H1 (cell line): Measurements from ENCODE around the gene PRKAR1B. TPM values are rescaled to one million over a fixed set of nuclear protein-coding genes. Genes with fewer than 3 reads are reported as not detected.

Experiments
- CEBPB ChIP-seq: IDR thresholded peaks from 2 replicates; pipeline ENCODE4 v1.6.1; 2012; ENCODE audit warnings: low read depth, low read length
- CHD1 ChIP-seq: IDR thresholded peaks from 2 replicates; pipeline ENCODE4 v1.6.1; 2012; ENCODE audit warnings: low read depth, low read length, improper control_type of control experiment
- CTCF ChIP-seq, 3 experiments: IDR thresholded peaks; 1 replicate in 2 of 3; 2 replicates in 1 of 3; pipeline versions ENCODE4 v1.5.1 to v1.6.1; 2011; ENCODE audit warnings: low read length in 3 of 3, mild to moderate bottlenecking in 3 of 3, inconsistent platforms in 2 of 3, low read depth in 1 of 3, moderate library complexity in 1 of 3; ENCODE audit not compliant: insufficient read depth in 1 of 3; ENCODE audit errors: control extremely low read depth in 1 of 3
- EP300 ChIP-seq, 2 experiments: IDR thresholded peaks; 1 replicate in 1 of 2; 2 replicates in 1 of 2; pipeline ENCODE4 v1.6.1; 2011 to 2012; ENCODE audit warnings: low read depth in 2 of 2, low read length in 2 of 2, mild to moderate bottlenecking in 2 of 2, borderline replicate concordance in 1 of 2, inconsistent platforms in 1 of 2, moderate library complexity in 1 of 2
- SP2 ChIP-seq: IDR thresholded peaks from 2 replicates; pipeline ENCODE4 v1.6.1; 2012; ENCODE audit warnings: mild to moderate bottlenecking, low read length, inconsistent platforms
- polyA plus RNA-seq, 7 experiments: library from polyadenylated mRNA; depleted of rRNA in 3 of 7; stranded (reverse) in 5 of 7; unstranded in 2 of 7; fragments of >200 nt in 5 of 7; fragments of 200-250 nt in 2 of 7; gene quantifications; 1 replicate in 5 of 7; 2 replicates in 1 of 7; 4 replicates in 1 of 7; pipeline versions ENCODE4 v1.2.1 to v1.2.3, GENCODE V29; 2011 to 2013; ENCODE audit warnings: missing spikeins in 2 of 7, mixed read lengths in 2 of 7
- total RNA-seq: library from RNA; stranded (reverse); fragmentation: NEBNext Ultra II Directional; extraction: Animal tissue kit (Norgen Biotek cat#: 25700); gene quantifications from 2 replicates; pipeline ENCODE4 v1.2.1, GENCODE V29; 2021

The PRKAR1B gene
- total and polyA plus RNA-seq, 2 of the 8 experiments (the other 6 are each of a cell fraction or from before 2014, with no cell fraction given) = 12.3 to 55.7 TPM

DNA sequence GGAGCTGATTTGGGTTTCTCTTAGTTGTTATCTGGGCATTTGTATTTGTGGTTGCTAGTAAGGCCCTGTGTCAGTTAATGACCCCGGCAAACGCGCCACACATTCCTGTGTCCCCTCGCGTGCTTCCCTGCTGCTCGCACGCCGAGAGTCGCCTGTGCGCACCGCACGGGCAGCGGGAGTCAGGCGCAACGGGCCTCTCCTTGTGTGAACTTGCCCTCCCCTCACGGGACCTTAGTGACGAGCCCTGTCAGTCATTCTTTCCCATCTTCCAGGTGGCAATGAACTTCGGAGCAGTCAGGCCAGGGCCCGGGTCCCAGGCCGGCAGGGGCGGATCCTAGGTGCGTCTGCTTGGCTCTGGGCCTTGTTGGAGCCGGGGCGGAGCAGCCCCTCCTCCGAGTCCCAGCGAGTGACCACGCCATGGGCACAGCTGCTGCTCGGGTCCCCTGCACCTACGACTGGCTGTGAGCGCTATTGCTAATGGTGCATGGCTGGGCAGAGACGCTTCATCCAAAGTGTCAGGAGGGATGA is 12.4 kb upstream of the PRKAR1B start (continued):
- TF ChIP-seq CEBPB = no peak
- no peak for TF ChIP-seq EP300 (IDR thresholded peaks at IDR 0.05; ENCODE audit: borderline replicate concordance in 1 of 2, low read depth in 2 of 2, low read length in 2 of 2)
- no peak for TF ChIP-seq CTCF (IDR thresholded peaks at IDR 0.05; ENCODE audit: control extremely low read depth in 1 of 3, insufficient read depth in 1 of 3, low read depth in 1 of 3, low read length in 3 of 3)
- no peak for TF ChIP-seq SP2
- TF ChIP-seq CHD1 = no peak
